Measurements from ENCODE around the gene ST6GALNAC3. TPM values are rescaled to one million over a fixed set of nuclear protein-coding genes. Genes with fewer than 3 reads are reported as not detected.

ST6GALNAC3 gene
- total RNA-seq, 2 donors from 2014 or later, result 2.5 to 5.7 TPM

GRCh38 chr1:76133977-76134376 is 59.4 kb downstream of the ST6GALNAC3 start:
- no peak overlapping the region for H3K27ac ChIP-seq
- no peak overlapping the region for H3K9ac ChIP-seq (ENCODE audit: low read depth in 2 of 2, low read length in 2 of 2)
- no peak for TF ChIP-seq CTCF (IDR thresholded peaks at IDR 0.05)
- no peak overlapping the region for H3K4me3 ChIP-seq
- no peak for DNase-seq
- intact Hi-C loops (cut with DNase I), result no loop called here
- H3K9me3 ChIP-seq, result no peaks in the 10 kb centered on the region
- H3K4me1 ChIP-seq, result no peaks in the 10 kb centered on the region
- no peaks in the 10 kb centered on the region for H3K36me3 ChIP-seq
- H3K27me3 ChIP-seq, result no peaks in the 10 kb centered on the region

- TF ChIP-seq CTCF (IDR thresholded peaks at IDR 0.05), result no peak
- intact Hi-C loops (cut with DNase I), result no loop called here
- no peaks in the 10 kb centered on the region for H3K27me3 ChIP-seq
Measured at GRCh38 chr1:76135835-76136234, 61.3 kb downstream of the ST6GALNAC3 start.

GRCh38 chr1:76136894-76137293 is 62.3 kb downstream of the ST6GALNAC3 start:
- Histone ChIP-seq H3K9me3 (no peaks in the 10 kb centered on the region), H3K4me3 (no peak overlapping the region), H3K36me3 (no peaks in the 10 kb centered on the region), H3K4me1 (no peaks in the 10 kb centered on the region), H3K9ac (ENCODE audit: low read depth in 2 of 2, low read length in 2 of 2) (no peak overlapping the region), H3K27ac (no peak overlapping the region), H3K27me3 (no peaks in the 10 kb centered on the region)
- no peak for TF ChIP-seq CTCF (IDR thresholded peaks at IDR 0.05)
- intact Hi-C loops (cut with DNase I), result no loop called here
- DNase-seq, result no peak

More at GRCh38 chr1:76135835-76136234, 61.3 kb downstream of the ST6GALNAC3 start:
- no peak overlapping the region for H3K27ac ChIP-seq
- no peaks in the 10 kb centered on the region for H3K9me3 ChIP-seq
- DNase-seq, result no peak
- H3K36me3 ChIP-seq, result no peaks in the 10 kb centered on the region
- no peak overlapping the region for H3K9ac ChIP-seq (ENCODE audit: low read depth in 2 of 2, low read length in 2 of 2)
- H3K4me3 ChIP-seq, result no peak overlapping the region
- no peaks in the 10 kb centered on the region for H3K4me1 ChIP-seq

GRCh38 chr1:76137746-76138145 is 63.2 kb downstream of the ST6GALNAC3 start:
- Histone ChIP-seq H3K27me3 (no peaks in the 10 kb centered on the region), H3K36me3 (no peaks in the 10 kb centered on the region), H3K27ac (no peak overlapping the region), H3K9me3 (no peaks in the 10 kb centered on the region), H3K4me1 (no peaks in the 10 kb centered on the region), H3K4me3 (no peak overlapping the region), H3K9ac (ENCODE audit: low read depth in 2 of 2, low read length in 2 of 2) (no peak overlapping the region)
- DNase-seq, result no peak
- no peak for TF ChIP-seq CTCF (IDR thresholded peaks at IDR 0.05)
- intact Hi-C loops (cut with DNase I), result no loop called here

- H3K27ac ChIP-seq, result no peak overlapping the region
- TF ChIP-seq CTCF (IDR thresholded peaks at IDR 0.05), result no peak
- intact Hi-C loops (cut with DNase I), result no loop called here
- H3K27me3 ChIP-seq, result no peaks in the 10 kb centered on the region
- H3K36me3 ChIP-seq, result no peaks in the 10 kb centered on the region
- no peak overlapping the region for H3K9ac ChIP-seq (ENCODE audit: low read depth in 2 of 2, low read length in 2 of 2)
- H3K4me3 ChIP-seq, result no peak overlapping the region
- DNase-seq, result no peak
- no peaks in the 10 kb centered on the region for H3K9me3 ChIP-seq
- no peaks in the 10 kb centered on the region for H3K4me1 ChIP-seq
Measured at GRCh38 chr1:76138217-76138616, 63.7 kb downstream of the ST6GALNAC3 start.

GRCh38 chr1:76140227-76140626 is 65.7 kb downstream of the ST6GALNAC3 start:
- TF ChIP-seq CTCF (IDR thresholded peaks at IDR 0.05), result no peak
- Histone ChIP-seq H3K4me3 (no peak overlapping the region), H3K27me3 (no peaks in the 10 kb centered on the region), H3K36me3 (no peaks in the 10 kb centered on the region), H3K9ac (ENCODE audit: low read depth in 2 of 2, low read length in 2 of 2) (no peak overlapping the region), H3K27ac (no peak overlapping the region), H3K9me3 (no peaks in the 10 kb centered on the region), H3K4me1 (no peaks in the 10 kb centered on the region)
- intact Hi-C loops (cut with DNase I), result loop anchor here (10.0 kb wide), 1 partner anchor 115 kb away; no protein-coding TSS in a partner anchor
- DNase-seq, result no peak

Measured in colonic mucosa (tissue), 4 donors.